Breast epithelium (tissue), 3 donors: ENCODE measurements around the gene ABCF3.

Experiments used
- POLR2A ChIP-seq: fragments of 450-650 bp; IDR thresholded peaks from one replicate; pipeline ENCODE4 v1.6.1; 2016; ENCODE audit warnings: antibody characterized with exemption, mild to moderate bottlenecking, moderate library complexity
- POLR2AphosphoS5 ChIP-seq, 3 donors: sonication (generic); formaldehyde crosslinking; IDR thresholded peaks; one replicate each; pipeline ENCODE4 v1.6.1; 2017; ENCODE audit warnings: antibody characterized with exemption in 3 of 3
- TF ChIP-seq, protein P1 (sequence below), 3 donors: fragments of 450-650 bp; IDR thresholded peaks; one replicate each; pipeline ENCODE4 v1.5.1; 2016 to 2017; ENCODE audit warnings: antibody characterized with exemption in 3 of 3, mild to moderate bottlenecking in 3 of 3, moderate library complexity in 3 of 3

DNA sequence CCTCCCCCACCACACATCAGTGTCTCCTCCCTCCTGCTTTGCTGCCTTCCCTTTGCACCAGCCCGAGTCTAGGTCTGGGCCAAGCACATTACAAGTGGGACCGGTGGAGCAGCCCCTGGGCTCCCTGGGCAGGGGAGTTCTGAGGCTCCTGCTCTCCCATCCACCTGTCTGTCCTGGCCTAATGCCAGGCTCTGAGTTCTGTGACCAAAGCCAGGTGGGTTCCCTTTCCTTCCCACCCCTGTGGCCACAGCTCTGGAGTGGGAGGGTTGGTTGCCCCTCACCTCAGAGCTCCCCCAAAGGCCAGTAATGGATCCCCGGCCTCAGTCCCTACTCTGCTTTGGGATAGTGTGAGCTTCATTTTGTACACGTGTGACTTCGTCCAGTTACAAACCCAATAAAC, 2.3 kb upstream of the ABCF3 start:
- TF ChIP-seq, protein P1, sequence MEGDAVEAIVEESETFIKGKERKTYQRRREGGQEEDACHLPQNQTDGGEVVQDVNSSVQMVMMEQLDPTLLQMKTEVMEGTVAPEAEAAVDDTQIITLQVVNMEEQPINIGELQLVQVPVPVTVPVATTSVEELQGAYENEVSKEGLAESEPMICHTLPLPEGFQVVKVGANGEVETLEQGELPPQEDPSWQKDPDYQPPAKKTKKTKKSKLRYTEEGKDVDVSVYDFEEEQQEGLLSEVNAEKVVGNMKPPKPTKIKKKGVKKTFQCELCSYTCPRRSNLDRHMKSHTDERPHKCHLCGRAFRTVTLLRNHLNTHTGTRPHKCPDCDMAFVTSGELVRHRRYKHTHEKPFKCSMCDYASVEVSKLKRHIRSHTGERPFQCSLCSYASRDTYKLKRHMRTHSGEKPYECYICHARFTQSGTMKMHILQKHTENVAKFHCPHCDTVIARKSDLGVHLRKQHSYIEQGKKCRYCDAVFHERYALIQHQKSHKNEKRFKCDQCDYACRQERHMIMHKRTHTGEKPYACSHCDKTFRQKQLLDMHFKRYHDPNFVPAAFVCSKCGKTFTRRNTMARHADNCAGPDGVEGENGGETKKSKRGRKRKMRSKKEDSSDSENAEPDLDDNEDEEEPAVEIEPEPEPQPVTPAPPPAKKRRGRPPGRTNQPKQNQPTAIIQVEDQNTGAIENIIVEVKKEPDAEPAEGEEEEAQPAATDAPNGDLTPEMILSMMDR (IDR thresholded peaks at IDR 0.05) = no peak
- TF ChIP-seq POLR2A (no peak), POLR2AphosphoS5 (IDR thresholded peaks at IDR 0.05) (no peak)
